ENCODE data around the gene SPAG9. TPM values are rescaled to one million over a fixed set of nuclear protein-coding genes. Genes with fewer than 3 reads are reported as not detected.
"Not testable (repeated sequence)": the region's sequence is repeated elsewhere in the genome, so short reads cannot be mapped to it uniquely, and the experiment has no call there.

The SPAG9 gene
- total RNA-seq, 2 donors from 2014 or later = 54.7 to 115 TPM

- not testable (repeated sequence) for H3K9me3 Mint-ChIP-seq; ATAC-seq; H3K27ac Mint-ChIP-seq; H3K36me3 Mint-ChIP-seq; DNase-seq (ENCODE audit: low spot score in 2 of 2)
Measured at GRCh38 chr17:51112303-51113222, 8.1 kb downstream of the SPAG9 start.

- DNase-seq (ENCODE audit: low spot score in 2 of 2) (no peak), ATAC-seq (no peak)
- Mint-ChIP-seq H3K27ac (no peak overlapping the region), H3K36me3 (no peaks in the 10 kb centered on the region), H3K9me3 (no peaks in the 10 kb centered on the region)
Measured at GRCh38 chr17:51107778-51108177, 12.9 kb downstream of the SPAG9 start.

- ATAC-seq = no peak
- H3K36me3 Mint-ChIP-seq = no peaks in the 10 kb centered on the region
Measured at GRCh38 chr17:51103451-51103850, 17.2 kb downstream of the SPAG9 start.

GRCh38 chr17:51103050-51103449 is 17.6 kb downstream of the SPAG9 start:
- DNase-seq (ENCODE audit: low spot score in 2 of 2) = no peak
- Mint-ChIP-seq H3K36me3 (no peaks in the 10 kb centered on the region), H3K27ac (no peak overlapping the region), H3K9me3 (no peaks in the 10 kb centered on the region)
- no peak for ATAC-seq

More at GRCh38 chr17:51103451-51103850, 17.2 kb downstream of the SPAG9 start:
- H3K27ac Mint-ChIP-seq = no peak overlapping the region
- H3K9me3 Mint-ChIP-seq = no peaks in the 10 kb centered on the region
- no peak for DNase-seq (ENCODE audit: low spot score in 2 of 2)

- H3K36me3 Mint-ChIP-seq = no peaks in the 10 kb centered on the region
- no peaks in the 10 kb centered on the region for H3K9me3 Mint-ChIP-seq
- ATAC-seq = peak in 1 of 2 donors; percentile 63
- no peak for DNase-seq (ENCODE audit: low spot score in 2 of 2)
- no peak overlapping the region for H3K27ac Mint-ChIP-seq
Measured at GRCh38 chr17:51097708-51098446, 22.8 kb downstream of the SPAG9 start.

GRCh38 chr17:51091635-51092034 is 29.0 kb downstream of the SPAG9 start:
- DNase-seq (ENCODE audit: low spot score in 2 of 2) (no peak), ATAC-seq (no peak)
- no peak overlapping the region for H3K27ac Mint-ChIP-seq
- H3K9me3 Mint-ChIP-seq = no peaks in the 10 kb centered on the region
- no peaks in the 10 kb centered on the region for H3K36me3 Mint-ChIP-seq

DNA sequence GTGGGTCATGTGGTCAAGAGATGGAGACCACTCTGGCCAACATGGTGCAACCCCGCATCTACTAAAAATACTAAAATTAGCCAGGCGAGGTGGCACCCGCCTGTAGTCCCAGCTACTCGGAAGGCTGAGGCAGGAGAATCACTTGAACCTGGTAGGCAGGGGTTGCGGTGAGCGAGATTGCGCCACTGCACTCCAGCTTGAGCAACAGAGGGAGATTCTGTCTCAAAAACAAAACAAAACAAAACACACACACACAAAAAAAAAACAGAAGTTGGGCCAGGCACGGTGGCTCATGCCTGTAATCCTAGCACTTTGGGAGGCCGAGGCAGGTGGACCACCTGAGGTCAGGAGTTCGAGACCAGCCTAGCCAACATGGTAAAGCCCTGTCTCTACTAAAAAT is 31.8 kb downstream of the SPAG9 start:
- not testable (repeated sequence) for ATAC-seq; H3K9me3 Mint-ChIP-seq; H3K27ac Mint-ChIP-seq; DNase-seq (ENCODE audit: low spot score in 2 of 2); H3K36me3 Mint-ChIP-seq

- ATAC-seq (no peak), DNase-seq (ENCODE audit: low spot score in 2 of 2) (no peak)
- no peaks in the 10 kb centered on the region for H3K9me3 Mint-ChIP-seq
- no peaks in the 10 kb centered on the region for H3K36me3 Mint-ChIP-seq
- H3K27ac Mint-ChIP-seq = no peak overlapping the region
Measured at GRCh38 chr17:51088287-51088686, 32.4 kb downstream of the SPAG9 start.

DNA sequence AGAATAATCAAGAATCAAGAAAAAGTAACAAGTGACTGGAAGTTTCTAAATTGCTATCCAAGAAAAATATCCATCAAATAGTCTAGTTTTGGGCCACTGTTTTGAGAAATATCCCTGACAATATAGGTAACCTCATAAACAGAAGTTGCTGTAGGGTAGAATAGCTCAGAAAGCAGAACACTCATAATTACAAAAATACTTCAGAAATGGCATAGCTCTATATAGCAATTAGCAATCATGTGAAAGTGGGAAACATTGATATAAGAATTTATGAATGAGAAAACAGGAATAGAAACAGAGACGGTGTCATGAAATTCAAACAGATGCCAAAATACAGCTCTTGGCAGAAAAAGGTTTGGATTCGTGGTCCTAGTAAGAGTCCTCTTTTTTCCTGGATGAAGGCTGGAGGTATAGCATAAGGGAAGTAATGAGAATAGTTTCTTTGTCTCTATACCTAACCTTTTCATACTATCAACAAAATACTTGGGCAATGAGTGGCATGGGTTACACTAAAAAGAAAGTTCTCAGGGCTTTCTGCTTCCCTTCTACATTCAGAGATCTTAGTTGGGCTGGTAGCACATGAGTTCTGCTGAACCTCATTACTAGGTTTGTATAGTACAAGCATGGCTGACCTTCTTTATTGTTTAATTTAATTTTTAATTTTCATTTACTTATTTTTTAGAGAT is 33.5 kb downstream of the SPAG9 start:
- peak in 1 of 2 donors; percentile 28 for ATAC-seq
- Mint-ChIP-seq H3K36me3 (no peaks in the 10 kb centered on the region), H3K27ac (no peak overlapping the region), H3K9me3 (no peaks in the 10 kb centered on the region)
- DNase-seq (ENCODE audit: low spot score in 2 of 2) = no peak

DNA sequence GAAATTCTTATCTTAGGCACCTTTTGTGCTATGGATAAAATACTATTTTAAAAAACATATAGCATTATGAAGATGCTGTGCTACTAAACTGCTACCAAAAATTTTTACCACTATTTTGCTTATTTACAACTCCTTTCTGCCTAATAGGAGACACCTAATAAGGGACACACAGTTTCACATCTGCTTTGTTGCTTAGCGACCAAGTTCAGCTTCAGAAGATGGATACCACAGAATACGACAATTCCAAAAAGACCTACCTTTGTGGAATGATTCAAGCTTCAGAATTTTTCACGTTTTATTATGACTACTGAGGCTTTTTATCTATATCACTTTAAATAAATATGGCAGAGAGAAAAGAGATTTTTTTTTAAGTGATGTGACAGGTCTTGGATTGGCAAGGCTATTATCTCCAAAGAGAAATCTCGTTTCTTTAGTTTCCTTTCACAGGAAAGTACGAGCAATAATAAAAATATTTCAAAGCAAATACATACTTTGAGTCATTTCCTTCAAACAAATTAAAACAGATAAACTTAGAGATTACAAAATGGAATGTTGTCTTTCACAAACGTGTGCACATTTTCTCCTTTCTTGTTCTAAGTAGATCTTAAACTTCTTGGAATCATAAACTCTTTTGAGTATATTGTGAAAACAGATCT is 35.4 kb downstream of the SPAG9 start:
- no peak overlapping the region for H3K27ac Mint-ChIP-seq
- no peaks in the 10 kb centered on the region for H3K36me3 Mint-ChIP-seq
- H3K9me3 Mint-ChIP-seq = no peaks in the 10 kb centered on the region
- DNase-seq (ENCODE audit: low spot score in 2 of 2) (no peak), ATAC-seq (peak in 1 of 2 donors; percentile 34)

DNA sequence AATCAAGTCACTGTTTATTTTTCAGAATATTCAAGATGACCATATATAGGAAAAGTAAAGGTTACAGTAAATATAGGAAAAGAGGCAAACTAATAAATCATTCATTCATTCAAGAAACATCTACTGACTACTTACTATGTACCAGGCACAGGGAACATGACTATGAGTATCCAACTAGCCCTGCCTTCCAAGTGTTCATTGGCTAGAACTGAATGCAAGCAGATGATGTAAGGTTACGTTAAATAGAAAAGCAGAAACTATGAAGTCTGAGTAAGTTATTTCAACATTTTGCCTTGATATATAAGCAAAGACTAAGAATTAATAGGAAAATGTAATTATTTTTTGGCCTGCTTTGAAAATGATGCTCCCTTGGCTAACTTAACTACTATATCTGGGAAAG is 36.7 kb downstream of the SPAG9 start:
- Mint-ChIP-seq H3K9me3 (no peaks in the 10 kb centered on the region), H3K27ac (no peak overlapping the region), H3K36me3 (peaks cover 0 to under 1% of the 10 kb centered on the region in 2 donors)
- ATAC-seq (no peak), DNase-seq (ENCODE audit: low spot score in 2 of 2) (no peak)

- not testable (repeated sequence) for DNase-seq (ENCODE audit: low spot score in 2 of 2); H3K27ac Mint-ChIP-seq; H3K9me3 Mint-ChIP-seq; H3K36me3 Mint-ChIP-seq; ATAC-seq
Measured at GRCh38 chr17:51083364-51083763, 37.3 kb downstream of the SPAG9 start.

DNA sequence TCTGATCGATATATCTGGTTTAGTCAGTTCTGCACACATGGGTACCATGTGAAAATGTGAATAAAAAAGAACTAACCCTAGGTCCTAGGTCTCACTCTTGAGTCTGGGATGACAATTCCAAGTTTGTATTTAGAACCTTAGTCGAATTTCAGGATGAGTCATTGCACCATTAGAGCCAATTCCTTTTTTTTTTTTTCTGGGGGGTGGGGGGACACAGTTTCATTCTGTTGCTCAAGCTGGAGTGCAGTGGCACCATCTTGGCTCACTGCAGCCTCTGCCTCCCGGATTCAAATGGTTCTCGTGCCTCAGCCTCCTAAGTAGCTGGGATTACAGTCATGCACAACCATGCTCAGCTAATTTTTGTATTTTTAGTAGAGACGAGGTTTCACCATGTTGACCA is 41.6 kb downstream of the SPAG9 start:
- DNase-seq (ENCODE audit: low spot score in 2 of 2) = no peak
- no peak for ATAC-seq
- Mint-ChIP-seq H3K27ac (no peak overlapping the region), H3K9me3 (no peaks in the 10 kb centered on the region), H3K36me3 (peaks cover 6 to 12% of the 10 kb centered on the region in 2 donors)

DNA sequence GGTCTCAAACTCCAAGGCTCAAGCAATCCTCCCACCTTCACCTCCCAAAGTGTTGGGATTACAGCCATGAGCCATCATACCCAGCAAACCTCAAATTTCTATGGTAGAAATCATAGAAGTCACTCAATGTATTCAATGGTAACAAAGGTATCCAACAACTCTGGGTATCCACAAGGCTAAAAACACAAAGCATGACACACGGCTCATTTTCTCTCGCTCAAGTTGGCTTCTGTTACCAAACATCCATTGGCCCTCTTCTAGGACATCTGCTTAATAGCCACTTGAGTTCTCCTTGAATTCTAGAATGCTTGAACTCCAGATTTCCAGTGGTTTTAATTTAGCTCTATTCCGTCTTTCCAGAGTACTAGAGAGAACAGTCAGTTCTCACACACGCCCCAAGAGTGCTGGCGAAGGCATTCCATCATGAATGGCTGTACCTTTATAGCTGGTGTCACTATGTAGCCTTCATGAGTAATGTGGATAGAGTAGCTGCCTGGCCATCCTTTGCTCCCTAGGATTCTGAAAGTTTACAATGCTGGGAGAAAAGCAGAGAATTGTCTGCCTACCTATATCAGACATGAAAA is 42.6 kb downstream of the SPAG9 start:
- peaks cover 6 to 12% of the 10 kb centered on the region in 2 donors for H3K36me3 Mint-ChIP-seq
- DNase-seq (ENCODE audit: low spot score in 2 of 2) (no peak), ATAC-seq (no peak)
- H3K9me3 Mint-ChIP-seq = no peaks in the 10 kb centered on the region
- H3K27ac Mint-ChIP-seq = no peak overlapping the region

GRCh38 chr17:51076821-51077220 is 43.8 kb downstream of the SPAG9 start:
- H3K9me3 Mint-ChIP-seq = no peaks in the 10 kb centered on the region
- no peak for ATAC-seq
- no peak for DNase-seq (ENCODE audit: low spot score in 2 of 2)
- peaks cover 6 to 12% of the 10 kb centered on the region in 2 donors for H3K36me3 Mint-ChIP-seq
- H3K27ac Mint-ChIP-seq = no peak overlapping the region

- Mint-ChIP-seq H3K9me3 (no peaks in the 10 kb centered on the region), H3K27ac (no peak overlapping the region), H3K36me3 (no peaks in the 10 kb centered on the region)
- DNase-seq (ENCODE audit: low spot score in 2 of 2) (no peak), ATAC-seq (no peak)
Measured at GRCh38 chr17:51071556-51071955, 49.1 kb downstream of the SPAG9 start.

All from activated naive CD4-positive, alpha-beta T cell treated with anti-CD3 and anti-CD28 coated beads, Interleukin-2, amount 50 U/mL, for 72 hours (primary cell).